Muscle of arm (tissue), 12 donors: Measurements from ENCODE around the gene TIGD4. TPM values are rescaled to one million over a fixed set of nuclear protein-coding genes. Genes with fewer than 3 reads are reported as not detected.
"Not testable (repeated sequence)": the region's sequence is repeated elsewhere in the genome, so short reads cannot be mapped to it uniquely, and the experiment has no call there.

Experiments
- DNase-seq: peaks from one replicate; pipeline ENCODE4 v3.0.0-alpha.2; 2013
- polyA plus RNA-seq, 12 donors: library from polyadenylated mRNA; unstranded; fragments of 120-200 nt; gene quantifications; one replicate each; pipeline ENCODE4 v1.2.1, GENCODE V29; 2013; ENCODE audit not compliant: insufficient read length in 12 of 12

The TIGD4 gene
- polyA plus RNA-seq, 12 donors = 2.0 to 5.8 (median 5.0) TPM; not detected in 2

DNA sequence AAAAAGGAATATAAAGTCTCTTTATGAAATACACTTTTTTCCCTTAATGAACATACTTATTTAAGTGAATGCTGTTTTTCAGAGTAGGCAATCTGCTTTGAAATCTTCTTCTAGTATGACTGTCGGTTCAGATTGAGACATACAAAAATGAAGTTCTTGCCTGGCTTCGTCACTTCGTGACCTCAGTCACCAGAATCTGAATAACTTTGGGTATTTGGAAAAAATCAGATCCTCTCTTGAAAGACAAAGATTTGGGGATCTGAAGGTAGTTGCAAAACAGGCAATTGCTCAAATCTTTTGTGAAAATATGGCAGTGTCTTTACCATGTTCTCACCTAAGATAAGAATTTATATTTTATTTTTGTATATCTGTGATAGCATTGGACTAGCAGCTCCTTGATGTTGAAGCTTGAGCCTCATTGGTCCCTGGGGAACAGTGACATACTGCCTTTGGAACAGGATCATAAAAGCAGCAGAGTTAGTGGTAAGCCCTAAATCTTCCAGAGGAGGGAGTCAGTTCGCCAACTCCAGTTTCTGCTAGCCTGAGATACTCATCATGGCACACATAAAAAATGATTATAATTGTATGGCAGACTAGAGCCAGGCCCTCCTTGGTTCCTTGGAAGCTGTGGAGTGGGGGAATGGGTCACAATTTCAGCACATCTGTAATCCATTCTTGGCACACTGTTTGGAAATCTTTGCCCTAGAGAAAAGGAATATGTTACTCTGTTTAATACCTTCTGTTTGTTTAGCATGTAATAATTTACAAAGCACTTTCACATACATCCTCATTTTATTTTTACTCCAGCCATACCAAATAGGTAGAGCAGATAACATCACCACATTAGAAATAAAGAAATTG is 5.2 kb upstream of the TIGD4 start:
- DNase-seq = peak; percentile 34

DNA sequence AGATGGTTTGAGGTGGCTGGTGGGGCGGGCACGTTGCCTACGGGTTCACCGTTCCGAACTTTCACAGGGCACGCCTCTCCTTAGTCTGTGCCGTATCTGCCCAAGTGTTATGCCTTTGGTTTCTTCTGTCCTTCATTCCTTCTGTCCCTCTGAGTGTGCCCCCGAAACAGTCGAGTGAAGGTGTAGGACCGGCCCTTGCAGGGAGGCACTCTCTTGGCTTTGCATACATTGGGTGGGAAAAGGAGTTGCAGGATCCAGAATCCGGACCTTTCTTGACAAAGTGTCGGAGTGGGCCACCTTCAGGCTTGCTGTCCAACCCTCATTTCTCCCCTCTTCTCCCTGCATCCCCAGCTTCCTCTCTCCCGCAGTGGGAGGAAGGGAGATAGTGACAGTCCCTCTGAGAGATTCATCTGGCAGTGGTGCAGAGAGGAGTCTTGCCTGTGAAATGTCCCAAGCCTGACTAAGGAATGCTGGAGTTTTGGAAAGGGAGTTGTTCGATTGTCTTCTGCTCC is 793 bp upstream of the TIGD4 start:
- DNase-seq = no peak

DNA sequence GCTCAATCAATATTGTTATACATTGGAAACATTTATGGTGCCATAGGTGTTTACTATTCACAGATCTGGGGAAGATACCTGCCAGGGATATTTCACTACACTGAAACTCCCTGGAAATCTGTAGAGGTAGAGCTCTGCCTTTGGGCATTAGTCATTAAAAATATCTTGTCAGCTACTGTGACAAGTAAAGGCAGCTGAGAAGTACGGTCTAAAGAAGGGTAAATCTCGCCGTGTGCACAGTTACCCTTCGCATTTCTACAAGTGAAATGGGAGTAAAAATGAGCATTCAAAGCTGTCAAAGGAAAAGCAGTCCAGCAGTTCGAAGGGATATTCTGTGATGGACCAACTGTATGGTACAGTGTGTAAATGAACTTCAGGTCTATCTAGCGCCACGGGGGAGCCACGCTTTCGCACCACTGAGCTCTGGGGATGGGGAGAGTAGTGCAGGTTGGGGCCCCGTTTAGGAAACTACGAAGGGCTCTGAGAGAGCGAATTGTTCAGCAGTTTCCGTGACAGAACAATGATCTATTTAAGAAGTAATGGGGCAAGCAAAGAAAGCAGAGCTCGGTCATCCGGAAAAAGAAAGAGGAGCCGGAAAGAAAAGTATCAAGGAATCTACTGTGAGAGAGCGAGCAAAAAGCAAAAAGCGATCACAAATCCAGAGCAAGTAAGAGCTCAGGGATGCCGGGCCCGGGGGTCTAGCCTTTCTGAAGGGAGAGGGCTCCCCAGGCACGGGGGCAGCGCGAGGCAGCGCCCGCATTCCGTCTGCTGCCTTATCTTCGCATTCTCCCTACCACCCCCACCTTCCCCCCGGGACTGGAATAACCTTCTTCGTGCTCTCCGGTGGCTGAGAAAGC is 646 bp downstream of the TIGD4 start:
- DNase-seq = peak; percentile 41

DNA sequence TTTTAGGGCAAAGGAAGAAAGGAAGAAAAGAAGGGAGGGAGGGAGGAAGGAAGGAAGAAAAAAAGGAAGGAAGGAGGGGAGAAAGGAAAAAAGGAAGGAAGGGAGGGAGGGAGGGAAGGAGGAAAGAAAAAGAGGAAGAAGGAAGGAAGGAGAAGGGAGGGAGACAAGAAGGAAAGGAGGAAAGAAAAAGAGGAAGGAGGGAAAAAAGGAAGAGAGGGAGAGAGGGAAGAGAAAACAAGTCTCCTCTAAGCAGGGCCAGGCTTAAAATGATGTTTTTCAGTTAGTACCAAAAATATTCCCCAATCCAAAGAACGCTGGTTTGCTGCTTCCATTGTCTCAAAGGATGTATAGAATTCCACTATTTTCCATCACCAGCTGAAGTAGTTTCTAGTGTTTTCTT is 2.0 kb downstream of the TIGD4 start:
- no peak for DNase-seq

DNA sequence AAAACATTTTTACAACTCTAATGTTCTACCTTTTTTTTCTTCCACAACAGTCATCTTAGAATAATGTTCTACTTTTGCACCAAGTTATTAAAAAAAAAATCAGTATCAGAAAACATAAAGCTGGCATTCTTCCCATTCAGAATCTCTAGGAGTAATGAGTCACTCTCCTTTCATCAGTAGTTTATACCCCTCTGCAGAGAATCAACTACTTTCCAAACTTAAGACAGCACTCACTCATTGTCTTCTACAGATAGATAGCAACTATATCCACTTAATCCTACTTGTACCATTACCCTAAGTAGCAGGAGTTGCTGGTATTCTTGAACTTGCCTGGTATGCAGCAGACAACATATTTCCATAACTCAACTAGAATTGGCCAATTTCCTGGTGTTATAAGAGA is 3.2 kb downstream of the TIGD4 start:
- DNase-seq = no peak

DNA sequence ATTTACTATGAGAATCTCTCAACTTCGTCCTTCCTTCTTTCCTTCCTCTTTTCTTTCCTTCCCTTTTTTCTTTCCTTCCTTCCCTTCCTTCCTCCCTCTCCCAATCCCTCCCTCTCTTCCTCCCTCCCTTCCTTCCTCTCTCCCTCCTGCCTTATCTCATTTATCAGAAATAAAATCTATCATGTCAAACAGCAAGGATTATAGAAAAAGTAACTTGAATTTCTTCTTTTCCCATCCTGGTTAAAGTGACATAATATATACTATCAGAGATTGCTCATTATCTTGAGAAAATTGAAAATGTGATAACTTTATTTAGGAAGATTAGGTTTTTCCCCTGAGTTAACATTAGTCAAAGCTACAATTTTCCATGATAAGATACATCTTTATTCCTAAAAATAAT is 5.6 kb downstream of the TIGD4 start:
- DNase-seq = no peak

DNA sequence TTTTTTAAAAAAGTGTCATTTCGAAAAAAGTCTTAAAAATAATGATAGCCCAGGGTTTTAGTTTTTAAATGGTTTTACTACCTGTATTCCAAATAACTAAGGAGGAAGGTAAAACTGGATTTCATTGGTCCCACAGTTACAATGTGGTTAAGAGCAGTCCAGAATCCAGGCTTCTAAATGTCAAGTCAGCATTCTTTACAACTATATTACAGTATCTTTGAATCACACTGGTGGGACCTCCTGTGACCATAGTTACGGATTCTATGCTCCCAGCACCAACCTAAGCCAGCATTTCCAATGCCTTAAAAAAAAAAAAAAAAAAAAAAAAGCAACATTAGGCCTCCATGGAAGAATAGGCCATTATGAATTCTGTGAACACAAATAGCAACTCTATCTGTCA is 6.2 kb downstream of the TIGD4 start:
- DNase-seq = no peak

DNA sequence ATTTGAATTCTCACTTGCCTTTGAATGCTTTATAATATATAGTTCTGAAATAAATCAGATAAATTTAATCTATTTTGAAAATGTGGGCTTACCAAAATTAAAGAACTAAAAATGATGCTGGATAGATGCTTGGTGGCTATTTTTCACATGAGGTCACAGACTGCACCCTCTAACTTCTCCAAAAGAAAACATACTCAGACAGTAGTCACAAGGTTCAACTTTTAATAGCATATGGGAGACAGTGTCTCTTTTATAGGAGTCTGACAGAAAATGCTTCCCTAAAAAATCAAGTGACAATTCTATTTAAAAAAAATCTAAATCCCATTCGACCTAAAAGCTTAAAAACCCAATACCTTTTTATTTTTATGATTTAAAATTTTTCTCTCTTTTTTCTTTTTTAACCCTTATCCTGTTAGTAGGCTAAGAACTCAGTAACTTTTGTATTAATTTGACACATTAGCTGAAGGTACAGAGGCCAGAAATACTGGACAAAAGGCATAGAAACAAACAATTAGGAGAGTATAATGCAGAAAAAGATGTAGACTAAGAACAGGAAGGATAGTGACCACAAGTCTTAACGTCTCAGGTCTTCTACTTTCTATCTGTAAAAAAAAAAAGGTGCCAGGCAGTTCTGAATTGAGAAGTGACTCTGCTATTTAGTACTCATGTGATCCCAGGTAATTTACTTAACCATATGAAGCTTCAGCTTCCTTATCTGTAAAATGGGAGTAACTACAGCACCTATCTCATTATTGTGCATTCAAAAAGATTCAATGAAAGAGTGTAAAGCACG is 7.6 kb downstream of the TIGD4 start:
- no peak for DNase-seq

DNA sequence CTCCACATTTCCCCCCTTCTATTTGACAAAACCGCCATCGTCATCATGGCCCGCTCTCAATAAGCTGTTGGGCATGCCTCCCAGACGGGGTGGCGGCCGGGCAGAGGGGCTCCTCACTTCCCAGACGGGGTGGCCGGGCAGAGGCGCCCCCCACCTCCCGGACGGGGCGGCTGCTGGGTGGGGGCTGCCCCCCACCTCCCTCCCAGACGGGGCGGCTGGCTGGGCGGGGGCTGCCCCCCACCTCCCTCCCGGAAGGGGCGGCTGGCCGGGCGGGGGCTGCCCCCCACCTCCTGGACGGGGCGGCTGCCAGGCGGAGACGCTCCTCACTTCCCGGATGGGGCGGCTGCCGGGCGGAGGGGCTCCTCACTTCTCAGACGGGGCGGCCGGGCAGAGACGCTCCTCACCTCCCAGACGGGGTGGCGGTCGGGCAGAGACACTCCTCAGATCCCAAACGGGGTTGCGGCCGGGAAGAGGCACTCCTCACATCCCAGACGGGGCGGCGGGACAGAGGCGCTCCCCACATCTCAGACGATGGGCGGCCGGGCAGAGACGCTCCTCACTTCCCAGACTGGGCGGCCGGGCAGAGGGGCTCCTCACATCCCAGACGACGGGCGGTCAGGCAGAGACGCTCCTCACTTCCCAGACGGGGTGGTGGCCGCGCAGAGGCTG is 14.3 kb downstream of the TIGD4 start:
- DNase-seq = not testable (repeated sequence)

DNA sequence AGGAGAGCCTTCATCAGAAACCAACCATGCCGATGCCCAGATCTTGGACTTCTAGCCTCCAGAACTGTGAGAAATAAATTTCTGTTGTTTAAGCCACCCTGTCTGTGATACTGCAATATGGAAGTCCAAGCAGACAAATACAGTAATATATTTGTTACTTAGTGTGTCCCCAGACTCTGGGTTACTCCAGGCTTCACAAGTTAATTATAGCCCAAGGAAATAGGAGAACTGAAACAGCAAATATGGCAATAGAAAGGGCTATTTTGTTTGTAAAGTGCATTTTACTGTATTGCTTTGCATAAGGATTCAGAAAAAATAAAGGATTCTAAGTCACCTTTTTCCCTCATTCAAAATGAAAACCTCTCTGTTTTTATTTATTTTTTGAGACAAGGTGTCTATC is 15.7 kb downstream of the TIGD4 start:
- no peak for DNase-seq

DNA sequence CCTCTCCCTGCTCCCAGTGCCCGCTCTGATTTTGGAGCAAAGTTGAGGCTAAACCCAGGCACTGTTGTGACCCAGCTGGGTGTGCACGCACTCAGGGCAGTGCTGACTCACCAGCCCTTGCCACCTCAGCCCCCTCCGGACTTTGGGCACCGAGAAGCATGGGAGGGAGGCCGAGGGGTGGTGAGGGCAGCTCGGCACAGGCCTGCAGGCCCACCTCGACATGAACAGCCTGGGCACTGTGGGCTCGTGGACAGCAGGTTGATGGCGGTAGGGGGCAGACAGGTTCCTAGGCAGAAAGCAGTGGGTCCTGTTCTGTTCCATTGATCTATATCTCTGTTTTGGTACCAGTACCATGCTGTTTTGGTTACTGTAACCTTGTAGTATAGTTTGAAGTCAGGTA is 30.9 kb downstream of the TIGD4 start:
- DNase-seq = no peak

DNA sequence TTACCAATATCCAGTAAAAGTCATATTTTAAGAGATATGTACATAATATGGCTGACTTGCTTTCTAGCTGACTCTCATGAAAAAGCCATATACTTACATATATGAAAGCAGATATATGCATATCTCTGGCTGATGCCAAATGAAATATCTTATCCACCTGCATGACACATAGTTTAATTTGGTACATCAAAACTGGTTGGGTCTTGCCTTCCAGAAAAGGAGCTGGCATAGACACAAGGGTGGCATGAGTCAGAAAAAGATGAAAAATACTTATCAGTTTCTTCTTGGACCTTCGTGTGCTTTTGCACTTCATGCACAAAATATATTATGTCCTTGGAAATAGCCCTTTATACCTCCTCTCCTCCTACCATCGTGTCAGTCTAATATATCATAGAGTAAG is 32.1 kb downstream of the TIGD4 start:
- no peak for DNase-seq

DNA sequence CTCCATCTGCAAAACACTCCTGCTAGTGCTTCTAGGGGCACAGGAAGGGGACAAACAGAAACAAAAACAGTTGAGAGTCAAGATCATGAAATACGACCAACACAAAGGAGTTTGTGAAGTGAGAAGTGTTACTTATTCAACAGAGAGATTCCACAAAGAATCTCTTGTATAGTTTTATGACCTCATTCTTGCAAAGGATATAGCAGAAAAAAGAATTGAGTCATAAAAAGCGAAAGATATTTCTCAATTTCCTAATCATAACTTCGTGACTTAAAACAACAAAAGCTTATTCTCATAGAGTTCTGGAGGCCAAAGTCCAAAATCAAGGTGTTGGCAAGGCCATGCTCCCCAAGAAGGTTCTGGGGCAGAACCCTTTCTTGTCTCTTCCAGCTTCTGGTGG is 40.7 kb downstream of the TIGD4 start:
- no peak for DNase-seq

DNA sequence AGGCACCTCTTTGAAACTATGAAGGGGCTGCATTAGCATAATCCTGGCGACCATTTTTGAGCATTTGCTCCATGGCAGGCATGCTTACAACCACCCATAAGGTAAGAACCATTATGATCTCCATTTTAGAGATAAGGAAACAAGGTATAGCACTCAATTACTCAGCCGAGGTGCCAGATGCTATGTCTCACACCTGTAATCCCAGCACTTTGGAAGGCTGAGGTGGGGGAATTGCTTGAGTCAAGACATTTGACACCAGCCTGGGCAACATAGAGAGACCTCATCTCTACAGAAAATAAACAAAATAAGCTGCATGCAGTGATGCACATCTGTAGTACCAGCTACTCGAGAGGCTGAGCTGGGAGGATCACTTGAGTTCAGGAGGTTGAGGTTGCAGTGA is 43.6 kb downstream of the TIGD4 start:
- DNase-seq = no peak

DNA sequence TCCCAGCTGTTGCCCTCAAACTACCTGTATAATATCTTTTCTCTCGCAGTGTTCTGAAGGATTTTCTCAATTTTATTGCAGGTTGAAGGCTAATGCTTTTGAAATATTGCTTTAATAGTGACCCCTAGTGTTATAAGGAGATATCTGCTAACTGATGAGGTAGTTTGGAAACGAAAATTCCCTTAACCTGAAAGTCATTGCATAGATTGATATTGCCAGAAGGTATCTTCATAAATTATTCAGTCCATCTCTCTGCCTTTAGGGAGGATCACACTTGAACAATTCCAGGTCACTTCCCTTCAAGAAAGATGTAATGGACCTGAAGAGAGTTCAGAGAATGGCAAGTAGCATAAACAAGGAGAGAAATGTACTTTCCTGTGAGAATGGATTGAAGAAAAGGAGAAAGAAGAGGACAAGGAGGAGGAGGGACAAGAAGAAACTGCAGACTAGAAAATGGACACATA is 44.1 kb downstream of the TIGD4 start:
- peak; percentile 16 for DNase-seq

DNA sequence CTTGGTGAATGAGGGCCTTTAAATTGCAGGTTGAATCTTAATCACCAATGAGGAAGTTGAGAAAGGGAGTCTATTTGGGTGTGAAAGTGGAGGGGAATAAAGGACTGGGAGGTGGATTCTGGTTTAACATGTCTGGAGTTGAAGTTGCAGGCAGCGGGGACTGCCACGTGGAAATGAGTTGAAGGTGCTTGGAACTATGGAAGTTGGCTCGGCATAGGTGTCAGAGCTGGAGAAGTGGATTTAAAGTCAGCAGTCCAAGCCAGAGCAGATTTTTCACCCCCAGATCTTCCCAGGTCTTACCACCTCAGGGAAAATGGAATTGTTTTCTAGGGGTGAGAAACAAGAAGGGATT is 44.9 kb downstream of the TIGD4 start:
- DNase-seq = no peak

DNA sequence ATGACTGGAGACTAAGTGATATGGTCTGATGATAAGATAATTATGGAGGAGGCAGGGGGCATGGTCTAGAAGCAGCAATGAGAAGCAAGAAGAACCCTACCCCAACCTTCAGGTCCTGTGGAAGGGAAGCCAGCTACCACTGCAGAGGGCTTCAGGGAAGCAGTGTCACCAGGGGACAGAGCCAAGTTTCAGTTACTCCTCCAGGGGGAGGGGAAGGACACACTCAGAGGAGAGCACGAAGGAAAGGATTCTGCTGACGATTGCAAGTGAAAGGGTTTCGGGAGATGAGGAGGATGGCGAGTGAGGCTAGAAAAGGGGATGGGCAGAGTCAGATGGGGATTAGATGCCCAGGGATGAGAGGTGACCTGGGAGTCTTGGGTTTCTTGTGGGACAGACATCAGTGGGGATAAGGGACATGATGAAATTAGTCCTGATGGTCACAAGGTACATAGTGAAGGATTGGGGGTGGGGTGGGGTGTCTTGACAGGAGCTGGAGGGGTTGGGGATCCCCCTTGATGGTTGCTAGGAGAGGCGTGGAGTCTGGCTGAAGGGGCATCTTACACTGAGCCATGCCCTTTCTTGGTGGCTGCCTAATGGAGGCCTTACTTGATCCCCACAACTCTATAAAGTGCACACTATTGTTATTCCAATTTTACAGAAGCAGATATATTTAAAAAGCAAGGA is 45.4 kb downstream of the TIGD4 start:
- no peak for DNase-seq

DNA sequence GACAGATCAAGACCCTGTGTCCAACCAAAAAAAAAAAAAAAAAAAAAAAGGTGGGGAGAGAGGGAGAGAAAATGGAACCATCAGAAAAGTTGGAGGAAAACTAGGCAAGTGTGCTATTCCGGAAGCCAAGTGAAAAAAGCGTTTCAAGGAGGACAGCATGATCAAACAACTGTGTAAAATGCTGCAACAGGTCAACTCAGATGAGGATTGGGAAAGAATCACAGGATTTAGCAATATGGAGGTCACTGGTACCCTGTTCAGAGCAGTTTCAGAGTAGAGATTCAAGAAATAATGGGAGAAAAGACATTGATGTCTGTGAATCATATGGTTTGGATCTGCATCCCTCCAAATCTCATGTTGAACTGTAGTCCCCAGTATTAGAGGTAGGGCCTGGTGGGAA is 47.5 kb downstream of the TIGD4 start:
- no peak for DNase-seq

DNA sequence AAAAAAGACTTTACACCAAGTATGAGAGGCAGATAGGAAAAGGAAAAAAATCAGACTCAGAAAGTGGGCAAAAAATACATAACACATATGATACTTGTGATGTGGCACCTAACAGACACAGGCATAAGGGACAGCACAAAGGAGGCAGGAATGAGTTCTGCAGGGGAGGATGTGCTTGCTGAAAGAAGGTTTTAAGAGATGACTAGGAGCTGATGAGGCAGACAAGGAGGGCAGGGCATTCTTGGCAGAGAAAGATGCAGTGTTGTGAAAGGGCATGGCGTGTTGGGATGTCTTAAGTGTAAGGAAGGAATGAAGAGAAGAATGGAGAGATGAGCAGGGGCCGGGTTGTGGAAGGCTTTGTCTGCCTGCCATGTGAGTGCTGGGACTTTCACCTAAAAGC is 50.1 kb downstream of the TIGD4 start:
- no peak for DNase-seq

DNA sequence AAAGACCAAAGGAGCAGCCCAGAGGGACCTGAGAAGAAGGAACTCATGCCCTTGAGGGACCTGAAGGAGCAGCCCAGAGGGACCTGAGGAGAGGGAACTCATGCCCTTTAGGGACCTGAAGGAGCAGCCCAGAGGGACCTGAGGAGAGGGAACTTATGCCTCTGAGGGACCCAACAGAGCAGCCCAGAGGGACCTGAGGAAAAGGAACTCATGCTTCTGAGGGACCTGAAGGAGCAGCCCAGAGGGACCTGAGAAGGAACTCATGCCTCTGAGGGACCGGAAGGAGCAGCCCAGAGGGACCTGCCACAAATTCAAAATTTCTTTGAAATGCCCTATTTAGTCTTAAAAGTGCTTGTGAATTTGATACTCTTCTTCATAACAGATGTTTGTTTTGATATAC is 51.2 kb downstream of the TIGD4 start:
- no peak for DNase-seq

DNA sequence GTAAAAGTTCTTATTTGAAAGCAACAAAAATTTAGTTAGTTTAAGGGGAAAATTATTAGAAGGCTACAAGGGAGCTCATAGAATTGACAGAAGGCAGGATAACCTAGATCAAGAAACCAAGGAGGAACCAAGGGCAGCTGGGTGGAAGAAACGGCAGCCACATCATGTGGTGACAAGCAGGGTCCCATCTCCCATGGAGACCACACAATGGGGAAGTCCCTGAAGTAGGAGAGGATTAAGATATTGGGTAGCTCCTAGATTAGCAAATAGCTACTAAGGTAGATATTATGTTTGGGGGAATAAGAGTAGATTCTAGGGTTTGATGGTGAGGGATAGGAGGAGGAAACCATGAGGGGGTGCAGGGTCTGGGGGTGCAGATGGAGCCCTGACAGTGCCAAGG is 51.7 kb downstream of the TIGD4 start:
- DNase-seq = no peak
